C4-2B (cell line): Measurements from ENCODE around the gene SPACDR.

Source experiments
- CTCF ChIP-seq: fragments of 450-650 bp; conservative IDR thresholded peaks from 2 replicates; pipeline ENCODE4 v1.5.1; 2017; ENCODE audit warnings: mild to moderate bottlenecking
- ZFX ChIP-seq: fragments of 450-650 bp; IDR thresholded peaks from 2 replicates; pipeline ENCODE4 v1.6.1; 2017

DNA sequence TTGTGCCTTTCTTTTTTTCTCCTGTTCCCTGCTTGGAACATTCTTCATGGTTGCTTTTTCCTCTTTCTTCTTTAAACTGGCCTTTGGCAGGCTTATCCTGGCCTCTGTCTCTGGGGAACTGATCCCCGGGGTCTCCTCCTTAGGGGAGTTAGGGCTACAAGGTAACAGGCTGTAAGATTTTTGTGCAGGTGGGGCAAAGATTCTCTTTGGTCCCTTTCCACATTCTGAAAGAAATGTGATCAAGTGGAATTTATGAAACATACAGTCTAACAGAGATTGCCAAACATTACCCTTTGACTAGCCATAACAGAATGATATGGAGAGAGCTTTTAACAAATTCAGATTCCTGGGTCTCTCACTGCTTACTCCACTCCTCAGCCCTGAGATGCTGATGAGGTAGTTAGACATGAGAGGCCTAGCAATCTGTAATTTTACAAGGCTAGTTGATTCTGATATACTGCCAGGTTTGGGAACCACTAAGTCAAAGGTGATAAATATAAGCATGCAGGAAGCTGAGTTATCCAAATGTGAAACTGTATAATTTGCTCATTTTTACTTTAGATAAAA is 44.3 kb downstream of the SPACDR start:
- TF ChIP-seq CTCF (no peak), ZFX (no peak)
